Measurements from ENCODE around the gene TRPV6.
A peak's percentile ranks its signal among the peaks of the same experiment; 100 is the strongest.

Gene TRPV6

DNA sequence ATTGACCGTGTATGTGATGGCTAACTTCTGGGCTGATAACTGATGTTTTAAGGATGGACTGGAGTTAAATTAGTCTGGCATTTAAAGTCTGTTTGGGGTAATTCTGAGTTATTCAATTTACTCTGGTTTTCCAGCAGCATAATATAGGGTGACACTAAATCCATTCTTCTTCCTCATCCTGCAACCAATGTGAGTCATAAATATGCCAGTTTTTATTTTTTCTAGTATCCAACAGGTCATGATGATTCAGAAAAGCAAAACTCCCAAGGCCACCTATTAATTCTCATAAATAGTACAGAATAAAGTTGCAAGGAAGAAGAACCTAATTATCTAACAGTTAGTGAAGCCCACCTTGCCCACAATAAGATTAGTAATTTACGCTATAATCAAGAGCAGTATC is 38.2 kb downstream of the TRPV6 start:
- no peak for DNase-seq

GRCh38 chr7:142842251-142842766 is 43.2 kb downstream of the TRPV6 start:
- DNase-seq = no peak

DNA sequence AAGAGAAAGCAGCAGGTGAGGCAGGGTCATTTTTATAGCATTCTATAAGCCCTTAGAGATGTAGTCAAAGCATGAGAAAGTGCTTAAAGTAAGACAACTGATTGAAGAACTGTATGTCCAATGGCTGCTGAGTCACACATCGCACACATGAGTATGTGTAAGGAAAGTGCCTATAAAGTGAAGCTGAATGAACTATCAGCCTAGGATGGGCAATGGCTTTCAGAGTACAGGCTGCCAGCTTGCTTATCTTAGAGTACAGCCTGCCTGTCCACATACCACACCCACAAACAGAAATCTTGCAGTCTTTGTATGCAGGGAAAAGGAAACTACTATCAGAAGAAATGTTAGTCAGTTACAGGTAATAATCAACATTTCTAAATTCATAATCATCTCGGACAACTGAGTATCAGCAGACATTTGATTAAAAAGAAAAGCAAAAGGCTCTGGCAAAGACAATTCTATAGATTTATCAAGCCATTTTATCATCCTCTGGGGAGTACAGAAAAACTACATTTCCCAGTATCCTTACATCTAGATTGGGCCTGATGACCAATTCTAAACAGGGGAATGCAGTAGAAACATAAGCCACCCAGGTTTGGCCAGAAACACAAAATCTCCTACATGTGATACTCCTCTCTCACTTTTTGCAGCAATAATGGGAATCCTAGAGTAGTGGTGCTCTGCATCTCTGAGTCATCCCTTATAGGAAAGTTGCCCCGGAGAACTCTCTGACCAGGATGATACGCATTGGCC is 46.9 kb downstream of the TRPV6 start:
- no peak for DNase-seq

DNA sequence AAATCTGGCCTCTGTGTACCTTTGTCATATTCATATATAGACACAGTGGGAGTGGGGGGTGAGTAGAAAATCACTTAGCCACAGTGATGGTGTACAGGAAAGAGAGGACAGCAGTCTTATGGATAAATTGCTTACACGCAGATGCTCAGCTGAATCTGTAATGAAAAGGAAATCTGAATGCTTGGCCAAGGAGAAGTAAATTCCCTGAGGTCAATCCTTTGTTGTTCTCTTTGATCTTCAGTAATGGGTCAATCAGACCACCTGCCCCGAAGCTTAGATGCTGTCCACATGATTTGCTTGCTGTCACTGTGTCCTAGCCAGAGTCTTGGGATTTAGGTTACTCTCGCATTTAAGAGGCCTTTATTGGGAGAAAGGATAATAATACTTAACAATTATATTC is 49.1 kb downstream of the TRPV6 start:
- DNase-seq = peak; percentile 87

DNA sequence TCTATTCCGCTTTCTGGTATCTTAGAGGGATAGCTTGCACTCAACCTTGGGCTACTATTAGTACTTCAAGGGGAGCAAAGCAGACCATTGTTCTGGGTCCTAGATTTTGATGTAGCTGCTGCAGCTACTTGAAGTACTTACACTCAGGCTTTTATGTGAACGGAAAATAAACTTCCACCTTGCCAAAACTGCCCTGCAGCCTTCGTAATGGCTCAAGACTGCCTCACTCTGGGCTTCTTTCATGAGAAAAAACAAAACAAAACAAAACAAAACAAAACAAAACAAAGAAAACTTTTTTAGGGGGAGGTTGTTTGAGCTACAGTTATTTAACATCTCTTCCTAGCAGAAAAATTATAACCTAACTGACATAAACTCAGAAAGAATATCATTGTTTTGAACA is 50.1 kb downstream of the TRPV6 start:
- peak; percentile 32 for DNase-seq

DNA sequence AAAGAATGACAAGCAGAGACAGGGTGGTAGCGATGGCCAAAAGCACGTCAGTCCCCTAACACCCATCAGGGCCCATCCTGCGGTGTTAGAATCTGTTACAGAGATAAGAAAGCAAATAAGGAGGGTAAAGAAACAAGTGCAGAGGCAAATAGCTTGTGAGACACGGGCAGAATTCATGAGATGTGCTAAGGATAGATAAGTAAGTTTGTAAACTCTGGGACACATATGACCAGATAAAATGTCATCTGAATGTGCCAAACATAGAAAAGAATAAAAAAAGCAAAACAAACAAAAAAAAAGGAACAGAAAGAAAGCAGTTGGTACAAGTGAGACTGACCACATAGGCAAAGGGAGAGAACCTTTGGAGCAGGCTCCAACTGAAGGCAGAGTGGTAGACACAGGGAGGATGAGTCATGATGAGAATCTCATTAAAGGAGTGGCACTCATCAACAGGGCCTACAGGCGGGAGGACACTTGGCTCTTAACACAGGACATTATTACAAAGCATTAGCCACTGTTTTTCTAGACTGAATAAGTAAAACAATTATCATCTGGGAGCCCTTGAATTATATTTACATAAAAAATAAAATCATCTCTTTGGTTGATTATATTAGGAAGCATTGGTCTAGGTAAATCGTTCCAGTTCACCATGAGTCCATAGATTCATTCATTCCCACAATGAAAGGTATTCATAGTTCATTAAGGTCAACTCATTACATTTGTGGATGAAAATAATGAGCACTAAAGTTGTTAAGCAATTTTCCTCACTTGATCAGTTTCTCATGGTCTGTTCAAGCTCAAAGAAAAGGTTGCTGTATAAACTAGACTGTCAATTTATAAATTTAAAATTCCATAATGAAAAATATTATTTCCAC is 52.1 kb downstream of the TRPV6 start:
- DNase-seq = peak; percentile 59

- peak; percentile 44 for DNase-seq
These were observed 53.1 kb downstream of the TRPV6 start for GRCh38 chr7:142832417-142832816.

DNA sequence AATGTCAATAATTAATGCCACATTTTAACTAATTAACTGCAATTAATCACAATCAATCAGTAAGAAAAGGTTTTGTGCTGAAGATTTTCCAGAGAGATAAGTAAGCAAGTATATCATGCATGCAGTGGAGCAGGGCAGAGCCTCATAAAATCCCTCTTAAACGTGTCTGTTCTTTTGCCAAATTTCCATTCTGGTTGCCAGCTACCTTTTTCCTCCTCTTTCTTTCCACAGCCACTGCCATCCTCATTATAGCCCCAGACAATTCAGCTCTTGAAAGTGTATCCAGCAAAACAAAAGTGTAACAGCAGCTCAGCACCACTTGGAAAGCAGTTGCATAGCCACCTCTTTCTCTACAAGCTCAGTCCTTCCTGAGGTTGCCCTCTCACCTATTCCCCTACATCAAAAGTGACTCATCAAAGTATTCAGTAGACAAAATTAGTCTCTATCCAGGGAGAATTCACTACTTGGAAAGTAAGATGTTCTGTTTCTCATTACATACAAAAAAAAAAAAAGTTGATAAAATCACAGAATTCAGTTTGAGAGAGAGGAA is 57.5 kb downstream of the TRPV6 start:
- no peak for DNase-seq

- DNase-seq = no peak
These were observed 62.8 kb downstream of the TRPV6 start for GRCh38 chr7:142822714-142823113.

Data from eye (tissue), 1 donor.